ENCODE data around the gene TMEM184C. TPM values are rescaled to one million over a fixed set of nuclear protein-coding genes. Genes with fewer than 3 reads are reported as not detected.

Gene TMEM184C
- total and polyA plus RNA-seq, 10 donors = 2.9 to 26.3 (median 22.4) TPM

DNA sequence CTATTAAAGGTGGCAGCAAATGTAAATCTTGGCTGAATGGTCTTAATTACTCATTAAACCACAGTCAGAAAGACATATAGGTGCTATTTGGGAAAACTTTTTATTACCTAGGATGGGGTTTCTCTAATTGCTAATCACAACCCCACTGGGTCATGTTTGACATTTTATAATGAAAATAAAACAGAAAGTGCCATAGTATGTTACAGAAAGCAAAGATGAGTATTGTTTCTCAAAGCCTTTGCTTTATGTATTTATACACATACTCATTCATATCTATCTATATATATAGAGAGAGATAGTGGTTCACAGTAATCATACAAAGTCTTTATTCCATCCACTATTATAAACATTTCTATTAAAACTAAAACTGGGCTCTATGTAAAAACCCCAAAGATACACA lies 18.2 kb downstream of the TMEM184C start:
- no peak overlapping the region for H3K27ac ChIP-seq
- TF ChIP-seq, protein P1, sequence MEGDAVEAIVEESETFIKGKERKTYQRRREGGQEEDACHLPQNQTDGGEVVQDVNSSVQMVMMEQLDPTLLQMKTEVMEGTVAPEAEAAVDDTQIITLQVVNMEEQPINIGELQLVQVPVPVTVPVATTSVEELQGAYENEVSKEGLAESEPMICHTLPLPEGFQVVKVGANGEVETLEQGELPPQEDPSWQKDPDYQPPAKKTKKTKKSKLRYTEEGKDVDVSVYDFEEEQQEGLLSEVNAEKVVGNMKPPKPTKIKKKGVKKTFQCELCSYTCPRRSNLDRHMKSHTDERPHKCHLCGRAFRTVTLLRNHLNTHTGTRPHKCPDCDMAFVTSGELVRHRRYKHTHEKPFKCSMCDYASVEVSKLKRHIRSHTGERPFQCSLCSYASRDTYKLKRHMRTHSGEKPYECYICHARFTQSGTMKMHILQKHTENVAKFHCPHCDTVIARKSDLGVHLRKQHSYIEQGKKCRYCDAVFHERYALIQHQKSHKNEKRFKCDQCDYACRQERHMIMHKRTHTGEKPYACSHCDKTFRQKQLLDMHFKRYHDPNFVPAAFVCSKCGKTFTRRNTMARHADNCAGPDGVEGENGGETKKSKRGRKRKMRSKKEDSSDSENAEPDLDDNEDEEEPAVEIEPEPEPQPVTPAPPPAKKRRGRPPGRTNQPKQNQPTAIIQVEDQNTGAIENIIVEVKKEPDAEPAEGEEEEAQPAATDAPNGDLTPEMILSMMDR (IDR thresholded peaks at IDR 0.05 in 8 of 11, conservative IDR thresholded peaks at IDR 0.05 in 3 of 11) = no peak
- TF ChIP-seq POLR2AphosphoS5 (IDR thresholded peaks at IDR 0.05) (no peak), POLR2A (IDR thresholded peaks at IDR 0.05) (no peak)
- H3K27me3 ChIP-seq (replicated peaks in 1 of 7) = no peaks in the 10 kb centered on the region
- H3K9me3 ChIP-seq = peaks cover 0 to 6% (median 0%) of the 10 kb centered on the region in 8 donors
- peaks cover 3 to 93% (median 70%) of the 10 kb centered on the region in 6 donors for H3K36me3 ChIP-seq
- intact Hi-C loops (cut with DNase I; ENCODE audit: low total_unique reads) = no loop called here
- H3K4me3 ChIP-seq = no peak overlapping the region
- no peak for DNase-seq
- H3K4me1 ChIP-seq = peaks cover 0 to 5% (median 0%) of the 10 kb centered on the region in 6 donors

DNA sequence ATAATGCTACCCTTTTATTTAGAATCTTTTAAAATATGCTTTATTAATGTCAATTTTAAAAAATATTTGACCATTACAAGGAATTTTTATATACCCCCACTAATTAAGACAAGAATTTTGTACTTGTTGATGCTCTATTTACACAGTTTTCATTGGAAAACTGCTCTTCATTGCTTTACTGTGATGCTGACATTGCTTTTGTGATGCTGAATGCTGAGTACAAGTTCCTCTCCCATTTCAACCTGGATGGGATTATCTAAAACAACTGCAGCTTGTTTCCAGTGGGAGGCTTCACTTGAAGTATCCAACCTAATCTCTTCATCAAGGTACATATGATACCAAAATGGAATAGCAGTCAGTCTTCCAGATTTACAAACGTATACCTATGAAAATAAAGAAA lies 21.2 kb downstream of the TMEM184C start:
- peaks cover 3 to 93% (median 69%) of the 10 kb centered on the region in 6 donors for H3K36me3 ChIP-seq

DNA sequence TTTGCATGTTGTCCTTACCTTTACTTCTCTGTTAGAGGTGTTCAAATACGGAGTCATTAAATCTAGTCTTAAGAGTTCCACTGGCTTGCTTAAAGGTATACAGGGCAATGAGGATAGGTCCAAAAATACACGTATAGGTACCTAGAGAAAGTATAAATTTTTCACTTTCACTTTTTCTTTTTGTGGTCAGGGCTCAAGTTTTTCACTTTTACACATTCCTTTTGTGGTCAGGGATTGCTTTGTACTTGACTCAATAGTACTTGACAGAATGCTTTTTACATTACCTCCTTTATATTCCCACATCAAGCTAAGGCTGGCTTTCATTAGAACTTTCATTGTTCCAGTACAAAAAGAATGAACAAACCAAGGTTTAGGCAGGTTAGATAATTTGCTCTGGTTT lies 21.7 kb downstream of the TMEM184C start:
- Histone ChIP-seq H3K27ac (no peak overlapping the region), H3K27me3 (replicated peaks in 1 of 7) (no peaks in the 10 kb centered on the region), H3K4me3 (no peak overlapping the region), H3K9me3 (peaks cover 0 to 6% (median 0%) of the 10 kb centered on the region in 8 donors), H3K4me1 (peaks cover 0 to 5% (median 0%) of the 10 kb centered on the region in 6 donors), H3K36me3 (peaks cover 3 to 89% (median 63%) of the 10 kb centered on the region in 6 donors)
- TF ChIP-seq POLR2AphosphoS5 (IDR thresholded peaks at IDR 0.05) (no peak), POLR2A (IDR thresholded peaks at IDR 0.05) (no peak)
- TF ChIP-seq, protein P1 (IDR thresholded peaks at IDR 0.05 in 8 of 11, conservative IDR thresholded peaks at IDR 0.05 in 3 of 11) = no peak
- DNase-seq = no peak
- 63 to 74% (median 67%) methylated on average over 2 of the region's 2 CpGs for WGBS, 5 donors
- intact Hi-C loops (cut with DNase I; ENCODE audit: low total_unique reads) = no loop called here

More for the DNA sequence above, 21.2 kb downstream of the TMEM184C start:
- Histone ChIP-seq H3K9me3 (peaks cover 0 to 6% (median 0%) of the 10 kb centered on the region in 8 donors), H3K4me1 (peaks cover 0 to 5% (median 0%) of the 10 kb centered on the region in 6 donors), H3K27ac (no peak overlapping the region), H3K4me3 (no peak overlapping the region), H3K27me3 (replicated peaks in 1 of 7) (no peaks in the 10 kb centered on the region)
- no peak for TF ChIP-seq POLR2AphosphoS5 (IDR thresholded peaks at IDR 0.05)
- TF ChIP-seq POLR2A (IDR thresholded peaks at IDR 0.05) = no peak
- TF ChIP-seq, protein P1 (IDR thresholded peaks at IDR 0.05 in 8 of 11, conservative IDR thresholded peaks at IDR 0.05 in 3 of 11) = no peak
- no peak for DNase-seq
- intact Hi-C loops (cut with DNase I; ENCODE audit: low total_unique reads) = no loop called here
- WGBS, 5 donors = 85 to 94% (median 93%) methylated on average over 1 of the region's 1 CpG

DNA sequence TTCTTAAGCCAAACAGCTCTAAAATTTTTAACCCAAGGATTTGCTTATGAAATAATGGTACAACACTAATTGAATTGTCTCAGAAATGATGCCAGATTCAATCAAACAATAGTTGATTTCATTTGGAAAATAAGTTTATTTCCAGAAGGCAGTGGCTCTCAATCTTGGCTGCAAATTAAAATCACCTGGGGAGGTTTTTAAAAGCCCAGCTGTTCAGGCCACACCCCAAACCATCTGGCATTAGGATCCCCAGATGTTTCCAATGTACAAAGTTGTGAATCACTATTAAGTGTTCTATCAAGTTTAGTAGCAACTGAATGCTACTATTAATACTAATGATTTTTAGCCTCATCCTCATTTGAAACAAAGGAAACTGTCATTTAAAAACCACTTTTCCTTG lies 22.2 kb downstream of the TMEM184C start:
- Histone ChIP-seq H3K36me3 (peaks cover 3 to 84% (median 58%) of the 10 kb centered on the region in 6 donors), H3K9me3 (peaks cover 0 to 6% (median 0%) of the 10 kb centered on the region in 8 donors), H3K4me3 (no peak overlapping the region), H3K27me3 (replicated peaks in 1 of 7) (no peaks in the 10 kb centered on the region), H3K4me1 (peaks cover 0 to 5% (median 0%) of the 10 kb centered on the region in 6 donors), H3K27ac (no peak overlapping the region)
- TF ChIP-seq, protein P1 (IDR thresholded peaks at IDR 0.05 in 8 of 11, conservative IDR thresholded peaks at IDR 0.05 in 3 of 11) = no peak
- TF ChIP-seq POLR2AphosphoS5 (IDR thresholded peaks at IDR 0.05) (no peak), POLR2A (IDR thresholded peaks at IDR 0.05) (no peak)
- no peak for DNase-seq
- intact Hi-C loops (cut with DNase I; ENCODE audit: low total_unique reads) = no loop called here
